ENCODE results near the gene HERC6.

GRCh38 chr4:88409206-88409605 is 30.6 kb downstream of the HERC6 start:
- TF ChIP-seq CTCF (IDR thresholded peaks at IDR 0.05; ENCODE audit: low read length) = no peak
- TF ChIP-seq EZH2 (optimal IDR thresholded peaks at IDR 0.05; ENCODE audit: low read depth, low read length) = no peak
- TF ChIP-seq EZH2phosphoT487 (IDR thresholded peaks at IDR 0.05; ENCODE audit: low read length) = no peak

Data from MM.1S (cell line).